NT2/D1 (cell line): ENCODE results near the gene BMS1.

ENCODE experiments used
- SUZ12 ChIP-seq: IDR thresholded peaks from 2 replicates; pipeline ENCODE4 v1.6.1; 2011; ENCODE audit not compliant: insufficient read length, insufficient read depth; ENCODE audit errors: extremely low read depth
- ZNF274 ChIP-seq: IDR thresholded peaks from 2 replicates; pipeline ENCODE4 v1.6.1; 2011; ENCODE audit warnings: mild to moderate bottlenecking, low read depth, low read length

DNA sequence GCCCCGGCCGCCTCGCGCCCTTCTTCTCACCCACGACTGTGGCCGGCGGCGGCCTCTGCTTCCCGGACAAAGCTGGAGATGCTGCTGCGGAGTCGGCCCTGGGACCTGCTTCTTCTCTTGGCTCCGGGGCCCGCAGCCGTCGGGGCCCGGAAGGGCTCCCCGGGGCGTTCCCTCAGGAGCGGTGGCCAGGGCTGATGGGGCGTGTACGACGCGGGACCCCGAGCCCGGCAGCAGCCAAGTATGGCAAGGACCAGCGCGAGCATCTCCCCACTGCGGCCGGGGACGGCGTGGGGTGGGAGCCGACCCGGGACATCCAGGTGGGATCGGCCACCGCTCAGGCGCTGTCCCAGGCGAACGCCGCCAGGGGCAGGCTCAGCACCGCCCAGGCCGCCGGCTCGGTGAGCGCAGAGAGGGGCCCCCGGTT is 27.6 kb upstream of the BMS1 start:
- TF ChIP-seq ZNF274: no peak
- TF ChIP-seq SUZ12: no peak
